ENCODE data around the gene ISCA1. TPM values are rescaled to one million over a fixed set of nuclear protein-coding genes. Genes with fewer than 3 reads are reported as not detected.

ISCA1 gene
- polyA plus RNA-seq, 1 donor (not counting 4 experiments of a cell fraction or from before 2014, with no cell fraction given), result 37.4 TPM

- Histone ChIP-seq H3K9me3 (ENCODE audit: control insufficient read depth, low read depth, low read length) (no peaks in the 10 kb centered on the region), H3K27me3 (ENCODE audit: control insufficient read depth, extremely low read depth, insufficient read depth, low read length) (no peaks in the 10 kb centered on the region), H3K4me2 (ENCODE audit: control insufficient read depth, extremely low read depth, insufficient read depth, low read depth, low read length) (no peak overlapping the region), H2AFZ (ENCODE audit: control insufficient read depth, low read length) (no peak overlapping the region), H3K9me1 (ENCODE audit: control insufficient read depth, extremely low read depth, insufficient read depth, low read length) (no peaks in the 10 kb centered on the region), H4K20me1 (ENCODE audit: control insufficient read depth, extremely low read depth, insufficient read depth, low read length) (no peaks in the 10 kb centered on the region), H3K79me2 (ENCODE audit: control insufficient read depth, insufficient read depth, low read length) (no peaks in the 10 kb centered on the region), H3K9ac (ENCODE audit: control insufficient read depth, extremely low read depth, insufficient read depth, low read length) (no peak overlapping the region), H3K4me1 (ENCODE audit: control insufficient read depth, extremely low read depth, insufficient read depth, low read length) (no peaks in the 10 kb centered on the region), H3K4me3 (ENCODE audit: control insufficient read depth in 2 of 3, extremely low read depth in 1 of 3, insufficient read depth in 2 of 3, low read depth in 1 of 3, low read length in 3 of 3) (no peak overlapping the region), H3K27ac (ENCODE audit: control insufficient read depth, insufficient read depth, low read length) (no peak overlapping the region), H3K36me3 (ENCODE audit: control insufficient read depth in 2 of 2, extremely low read depth in 1 of 2, insufficient read depth in 2 of 2, low read length in 2 of 2) (no peaks in the 10 kb centered on the region)
- dilution Hi-C loops (cut with MboI; ENCODE audit: extremely low pct_ligation_motif_present, low sequenced_read_pairs), result no loop called here
- no peak for FAIRE-seq
- no peak for TF ChIP-seq EZH2 (IDR thresholded peaks at IDR 0.05; ENCODE audit: low read length)
- no peak for TF ChIP-seq CTCF (optimal IDR thresholded peaks at IDR 0.05 in 1 of 3, IDR thresholded peaks at IDR 0.05 in 1 of 3, conservative IDR thresholded peaks at IDR 0.05 in 1 of 3; ENCODE audit: extremely low read depth in 1 of 3, insufficient read depth in 2 of 3, low read length in 3 of 3)
- DNase-seq (ENCODE audit: low read depth, low spot score), result no peak
Measured at GRCh38 chr9:86222667-86223066, 59.7 kb downstream of the ISCA1 start.

DNA sequence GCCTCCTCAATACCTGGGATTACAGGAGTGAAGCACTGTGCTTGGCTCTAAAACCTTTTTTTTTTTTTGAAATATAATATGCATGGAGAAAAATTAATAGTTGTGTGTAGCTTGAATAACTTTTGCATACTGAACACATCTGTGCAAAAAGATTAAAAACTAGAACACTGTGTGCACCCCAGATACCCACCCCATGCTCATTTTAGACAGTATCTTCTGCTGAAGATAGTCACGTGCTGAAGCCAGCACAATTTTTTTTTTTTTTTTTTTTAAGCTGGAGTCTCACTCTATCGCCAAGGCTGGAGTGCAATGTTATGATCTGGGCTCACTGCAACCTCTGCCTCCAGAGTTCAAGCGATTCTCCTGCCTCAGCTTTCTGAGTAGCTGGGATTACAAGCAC is 62.7 kb downstream of the ISCA1 start:
- Histone ChIP-seq H3K36me3 (ENCODE audit: control insufficient read depth in 2 of 2, extremely low read depth in 1 of 2, insufficient read depth in 2 of 2, low read length in 2 of 2) (no peaks in the 10 kb centered on the region), H3K4me1 (ENCODE audit: control insufficient read depth, extremely low read depth, insufficient read depth, low read length) (no peaks in the 10 kb centered on the region), H3K4me2 (ENCODE audit: control insufficient read depth, extremely low read depth, insufficient read depth, low read depth, low read length) (no peak overlapping the region), H3K27me3 (ENCODE audit: control insufficient read depth, extremely low read depth, insufficient read depth, low read length) (no peaks in the 10 kb centered on the region), H3K9me3 (ENCODE audit: control insufficient read depth, low read depth, low read length) (no peaks in the 10 kb centered on the region), H3K4me3 (ENCODE audit: control insufficient read depth in 2 of 3, extremely low read depth in 1 of 3, insufficient read depth in 2 of 3, low read depth in 1 of 3, low read length in 3 of 3) (no peak overlapping the region), H3K9ac (ENCODE audit: control insufficient read depth, extremely low read depth, insufficient read depth, low read length) (no peak overlapping the region), H3K79me2 (ENCODE audit: control insufficient read depth, insufficient read depth, low read length) (no peaks in the 10 kb centered on the region), H2AFZ (ENCODE audit: control insufficient read depth, low read length) (no peak overlapping the region), H3K27ac (ENCODE audit: control insufficient read depth, insufficient read depth, low read length) (no peak overlapping the region), H3K9me1 (ENCODE audit: control insufficient read depth, extremely low read depth, insufficient read depth, low read length) (no peaks in the 10 kb centered on the region), H4K20me1 (ENCODE audit: control insufficient read depth, extremely low read depth, insufficient read depth, low read length) (no peaks in the 10 kb centered on the region)
- FAIRE-seq, result no peak
- dilution Hi-C loops (cut with MboI; ENCODE audit: extremely low pct_ligation_motif_present, low sequenced_read_pairs), result no loop called here
- TF ChIP-seq CTCF (optimal IDR thresholded peaks at IDR 0.05 in 1 of 3, IDR thresholded peaks at IDR 0.05 in 1 of 3, conservative IDR thresholded peaks at IDR 0.05 in 1 of 3; ENCODE audit: extremely low read depth in 1 of 3, insufficient read depth in 2 of 3, low read length in 3 of 3), result no peak
- DNase-seq (ENCODE audit: low read depth, low spot score), result no peak
